Right lobe of liver (tissue), 6 donors: ENCODE results near the gene NSG1. TPM values are rescaled to one million over a fixed set of nuclear protein-coding genes. Genes with fewer than 3 reads are reported as not detected.

Experiments
- ATAC-seq, 4 donors: fragments of 200-7000 bp; cut with Tn5 transposase; one replicate each; pipeline ENCODE4 v1.9.1; 2020; ENCODE audit warnings: mild to moderate bottlenecking in 4 of 4, moderate library complexity in 4 of 4
- DNase-seq, 3 donors: peaks; one replicate each; pipeline ENCODE4 v3.0.0-alpha.2; 2020
- H3K27ac ChIP-seq, 3 donors: fragments of 200-600 bp; one replicate each; pipeline ENCODE4 v1.8.0; 2022
- H3K27me3 ChIP-seq, 2 donors: fragments of 200-600 bp; one replicate each; pipeline ENCODE4 v1.8.0; 2022
- H3K36me3 ChIP-seq, 4 donors: fragments of 200-600 bp; sonication (generic) in 1 of 4; one replicate each; pipeline versions ENCODE4 v1.5.1 to v1.8.0; 2017 to 2022; ENCODE audit warnings: control low read depth in 1 of 4
- H3K4me1 ChIP-seq, 4 donors: fragments of 200-600 bp; sonication (generic) in 1 of 4; one replicate each; pipeline versions ENCODE4 v1.5.1 to v1.8.0; 2017 to 2022; ENCODE audit warnings: control low read depth in 1 of 4
- H3K4me3 ChIP-seq, 3 donors: fragments of 200-600 bp; one replicate each; pipeline ENCODE4 v1.8.0; 2022
- H3K9me3 ChIP-seq, 4 donors: fragments of 200-600 bp; sonication (generic) in 1 of 4; one replicate each; pipeline versions ENCODE4 v1.5.1 to v1.8.0; 2017 to 2022; ENCODE audit warnings: control low read depth in 1 of 4
- CTCF ChIP-seq, 4 donors: fragments of 200-600 bp in 3 of 4; fragments of 450-650 bp in 1 of 4; IDR thresholded peaks; one replicate each; pipeline versions ENCODE4 v1.5.1 to v1.8.0; 2016 to 2022; ENCODE audit warnings: antibody characterized with exemption in 4 of 4, mild to moderate bottlenecking in 2 of 4
- POLR2A ChIP-seq: fragments of 450-650 bp; IDR thresholded peaks from one replicate; pipeline ENCODE4 v1.6.1; 2017; ENCODE audit warnings: antibody characterized with exemption, mild to moderate bottlenecking
- WGBS: methylation state at CpG from one replicate; pipeline ENCODE4 v1.1.6; 2018; ENCODE audit warnings: low coverage, low lambda C conversion rate; ENCODE audit not compliant: insufficient coverage; ENCODE audit errors: missing lambda C conversion rate; 5-methylcytosine and 5-hydroxymethylcytosine counted together
- intact Hi-C, 2 donors: fragments of 100-400 bp; cut with DNase I; formaldehyde crosslinking; loops; one replicate each; pipeline versions ENCODE4 v1.11.2 to v1.14.1; 2022
- total RNA-seq, 6 experiments: library from RNA; depleted of rRNA in 2 of 6; stranded (reverse); fragments of >200 nt in 2 of 6; fragmentation: NEBNext Ultra II Directional in 3 of 6; extraction: Animal tissue kit (Norgen Biotek cat#: 25700) in 3 of 6; gene quantifications; one replicate each; pipeline versions ENCODE4 v1.1.0 to v1.2.4, GENCODE V29; 2016 to 2023
- donor health status: DM: no; HTN: yes; CAD: no.
- donor health status: DM: no; HTN: no; CAD: no.
- donor health status: DM: no; HTN: no; CAD: no.
- donor health status: DM: no; HTN: yes; CAD: no.
- donor health status: DM: no; HTN: yes; CAD: no.

The NSG1 gene
- total RNA-seq, 6 experiments from 2014 or later, result 0.22 to 0.29 TPM; not detected in 4

- ATAC-seq, result no peak
- no peak for TF ChIP-seq POLR2A
These were observed 2.1 kb downstream of the NSG1 start for GRCh38 chr4:4388836-4389575.

GRCh38 chr4:4390046-4390445 is 3.1 kb downstream of the NSG1 start:
- TF ChIP-seq CTCF (IDR thresholded peaks at IDR 0.05) (no peak), POLR2A (no peak)
- Histone ChIP-seq H3K4me1 (peaks cover 0 to 15% (median 0%) of the 10 kb centered on the region in 4 donors), H3K4me3 (no peak overlapping the region), H3K36me3 (no peaks in the 10 kb centered on the region), H3K27ac (no peak overlapping the region), H3K27me3 (peaks cover 0 to 25% of the 10 kb centered on the region in 2 donors), H3K9me3 (no peaks in the 10 kb centered on the region)
- no peak for ATAC-seq
- peak in 1 of 3 donors; percentile 20 for DNase-seq
- intact Hi-C loops, result no loop called here
- 73% methylated on average over 3 of the region's 7 CpGs for WGBS

More at GRCh38 chr4:4388836-4389575, 2.1 kb downstream of the NSG1 start:
- H3K27me3 ChIP-seq, result peaks cover 0 to 25% of the 10 kb centered on the region in 2 donors
- WGBS, result 42% methylated on average over 4 of the region's 18 CpGs
- peaks cover 0 to 15% (median 0%) of the 10 kb centered on the region in 4 donors for H3K4me1 ChIP-seq
- intact Hi-C loops, result no loop called here
- no peaks in the 10 kb centered on the region for H3K9me3 ChIP-seq
- no peak overlapping the region for H3K4me3 ChIP-seq
- H3K36me3 ChIP-seq, result no peaks in the 10 kb centered on the region
- peak in 1 of 3 donors; percentile 44 for DNase-seq
- no peak overlapping the region for H3K27ac ChIP-seq

- no peak for TF ChIP-seq CTCF (IDR thresholded peaks at IDR 0.05)
- TF ChIP-seq POLR2A, result no peak
- Histone ChIP-seq H3K4me3 (no peak overlapping the region), H3K4me1 (peaks cover 0 to 15% (median 0%) of the 10 kb centered on the region in 4 donors), H3K9me3 (no peaks in the 10 kb centered on the region), H3K27ac (no peak overlapping the region), H3K36me3 (no peaks in the 10 kb centered on the region), H3K27me3 (peaks cover 0 to 24% of the 10 kb centered on the region in 2 donors)
- intact Hi-C loops, result no loop called here
- 89% methylated on average over 3 of the region's 11 CpGs for WGBS
- peak in 1 of 3 donors; percentile 27 for DNase-seq
- no peak for ATAC-seq
These were observed 3.8 kb downstream of the NSG1 start for GRCh38 chr4:4390515-4391240.

- Histone ChIP-seq H3K9me3 (no peaks in the 10 kb centered on the region), H3K4me1 (peaks cover 0 to 5% (median 0%) of the 10 kb centered on the region in 4 donors), H3K27me3 (peaks cover 0 to 12% of the 10 kb centered on the region in 2 donors), H3K36me3 (no peaks in the 10 kb centered on the region), H3K4me3 (no peak overlapping the region), H3K27ac (no peak overlapping the region)
- TF ChIP-seq POLR2A (no peak), CTCF (IDR thresholded peaks at IDR 0.05) (no peak)
- ATAC-seq (no peak), DNase-seq (no peak)
- WGBS, result 10% methylated on average over 1 of the region's 4 CpGs
- intact Hi-C loops, result no loop called here
These were observed 5.0 kb downstream of the NSG1 start for GRCh38 chr4:4391866-4392265.
